Thyroid gland (tissue), 4 donors: ENCODE measurements around the gene PTPN14. TPM values are rescaled to one million over a fixed set of nuclear protein-coding genes. Genes with fewer than 3 reads are reported as not detected.

Experiments used
- DNase-seq, 2 donors: peaks; one replicate each; pipeline ENCODE4 v3.0.0-alpha.2; 2019
- H3K27ac ChIP-seq, 3 donors: fragments of 200-600 bp; sonication (generic); 1 replicate in 2 of 3; 2 replicates in 1 of 3; pipeline ENCODE4 v1.5.1; 2016 to 2019; ENCODE audit warnings: mild to moderate bottlenecking in 1 of 3, moderate library complexity in 1 of 3
- H3K27me3 ChIP-seq: fragments of 200-600 bp; sonication (generic); one replicate; pipeline ENCODE4 v1.5.1; 2019
- H3K36me3 ChIP-seq, 2 donors: fragments of 200-600 bp; sonication (generic); one replicate each; pipeline ENCODE4 v1.5.1; 2016 to 2019
- H3K4me1 ChIP-seq, 2 donors: fragments of 200-600 bp; sonication (generic); one replicate each; pipeline ENCODE4 v1.5.1; 2017 to 2019
- H3K4me3 ChIP-seq, 3 donors: fragments of 200-600 bp; sonication (generic); replicated peaks in 1 of 3; 1 replicate in 2 of 3; 2 replicates in 1 of 3; pipeline ENCODE4 v1.5.1; 2016; ENCODE audit warnings: mild to moderate bottlenecking in 1 of 3
- H3K9me3 ChIP-seq: fragments of 200-600 bp; sonication (generic); one replicate; pipeline ENCODE4 v1.5.1; 2017
- CTCF ChIP-seq, 6 experiments: fragments of 200-600 bp in 3 of 6; fragments of 450-650 bp in 3 of 6; sonication (generic) in 3 of 6; IDR thresholded peaks; one replicate each; pipeline ENCODE4 v1.5.1; 2016 to 2019; ENCODE audit warnings: antibody characterized with exemption in 6 of 6, mild to moderate bottlenecking in 2 of 6, inconsistent platforms in 1 of 6, moderate library complexity in 1 of 6
- POLR2A ChIP-seq, 2 donors: fragments of 450-650 bp; IDR thresholded peaks; one replicate each; pipeline ENCODE4 v1.6.1; 2017; ENCODE audit warnings: antibody characterized with exemption in 2 of 2, mild to moderate bottlenecking in 2 of 2, moderate library complexity in 1 of 2
- whole genome bisulfite sequencing, 2 donors: methylation state at CpG; one replicate each; pipeline ENCODE4 v1.1.5; 2017; 5-methylcytosine and 5-hydroxymethylcytosine counted together
- intact Hi-C: fragments of 100-400 bp; cut with DNase I; formaldehyde crosslinking; loops from one replicate; pipeline ENCODE4 v1.15.1; 2023
- total RNA-seq, 4 donors: library from RNA; depleted of rRNA; stranded (reverse); fragments of >200 nt; gene quantifications; one replicate each; pipeline ENCODE4 v1.2.3, GENCODE V29; 2016

The PTPN14 gene
- total RNA-seq, 4 donors from 2014 or later = 28.1 to 33.4 (median 31.8) TPM

GRCh38 chr1:214422137-214422671 is 129.2 kb downstream of the PTPN14 start:
- WGBS, 2 donors = 92 to 97% methylated on average over 8 of the region's 8 CpGs
- H3K4me1 ChIP-seq = peaks cover 10 to 12% of the 10 kb centered on the region in 2 donors
- no peaks in the 10 kb centered on the region for H3K9me3 ChIP-seq
- intact Hi-C loops = no loop called here
- no peak overlapping the region for H3K27ac ChIP-seq
- DNase-seq = no peak
- TF ChIP-seq CTCF (IDR thresholded peaks at IDR 0.05) = no peak
- TF ChIP-seq POLR2A (IDR thresholded peaks at IDR 0.05) = no peak
- H3K4me3 ChIP-seq = no peak overlapping the region
- no peaks in the 10 kb centered on the region for H3K27me3 ChIP-seq
- H3K36me3 ChIP-seq = no peaks in the 10 kb centered on the region

GRCh38 chr1:214420833-214421232 is 130.6 kb downstream of the PTPN14 start:
- Histone ChIP-seq H3K4me3 (no peak overlapping the region), H3K27me3 (no peaks in the 10 kb centered on the region), H3K36me3 (no peaks in the 10 kb centered on the region), H3K27ac (no peak overlapping the region), H3K9me3 (no peaks in the 10 kb centered on the region), H3K4me1 (peaks cover 17 to 19% of the 10 kb centered on the region in 2 donors)
- intact Hi-C loops = no loop called here
- WGBS, 2 donors = 93 to 94% methylated on average over 2 of the region's 2 CpGs
- TF ChIP-seq POLR2A (IDR thresholded peaks at IDR 0.05) = no peak
- no peak for DNase-seq

GRCh38 chr1:214420341-214420740 is 131.1 kb downstream of the PTPN14 start:
- no peak for DNase-seq
- Histone ChIP-seq H3K4me1 (peaks cover 17 to 20% of the 10 kb centered on the region in 2 donors), H3K27me3 (no peaks in the 10 kb centered on the region), H3K4me3 (no peak overlapping the region), H3K9me3 (no peaks in the 10 kb centered on the region), H3K27ac (no peak overlapping the region), H3K36me3 (no peaks in the 10 kb centered on the region)
- intact Hi-C loops = no loop called here
- 76 to 81% methylated on average over 1 of the region's 1 CpG for WGBS, 2 donors
- TF ChIP-seq POLR2A (IDR thresholded peaks at IDR 0.05) = no peak
- no peak for TF ChIP-seq CTCF (IDR thresholded peaks at IDR 0.05)

- no peak overlapping the region for H3K4me3 ChIP-seq
- 78 to 81% methylated on average over 3 of the region's 3 CpGs for WGBS, 2 donors
- intact Hi-C loops = no loop called here
- DNase-seq = no peak
- peaks cover 12 to 14% of the 10 kb centered on the region in 2 donors for H3K4me1 ChIP-seq
- no peaks in the 10 kb centered on the region for H3K27me3 ChIP-seq
- TF ChIP-seq POLR2A (IDR thresholded peaks at IDR 0.05) (no peak), CTCF (IDR thresholded peaks at IDR 0.05) (no peak)
- H3K9me3 ChIP-seq = no peaks in the 10 kb centered on the region
- no peaks in the 10 kb centered on the region for H3K36me3 ChIP-seq
- no peak overlapping the region for H3K27ac ChIP-seq
Observed at GRCh38 chr1:214419650-214420049, 131.8 kb downstream of the PTPN14 start.

- no peaks in the 10 kb centered on the region for H3K36me3 ChIP-seq
- no peak for DNase-seq
- H3K27ac ChIP-seq = no peak overlapping the region
- intact Hi-C loops = no loop called here
- H3K4me1 ChIP-seq = peaks cover 12 to 14% of the 10 kb centered on the region in 2 donors
- no peaks in the 10 kb centered on the region for H3K27me3 ChIP-seq
- WGBS, 2 donors = 16 to 49% methylated on average over 1 of the region's 1 CpG
- H3K4me3 ChIP-seq = no peak overlapping the region
- no peaks in the 10 kb centered on the region for H3K9me3 ChIP-seq
- no peak for TF ChIP-seq CTCF (IDR thresholded peaks at IDR 0.05)
Observed at GRCh38 chr1:214418391-214418790, 133.0 kb downstream of the PTPN14 start.
